NCI-H510A treated with DMSO at 0.1 percent for 48 hours (cell line): ENCODE measurements around the gene CTXND1.

Experiments used
- DNase-seq: peaks from one replicate; lab custom pipeline; 2025; lab: John Stamatoyannopoulos, UW

The CTXND1 gene

DNA sequence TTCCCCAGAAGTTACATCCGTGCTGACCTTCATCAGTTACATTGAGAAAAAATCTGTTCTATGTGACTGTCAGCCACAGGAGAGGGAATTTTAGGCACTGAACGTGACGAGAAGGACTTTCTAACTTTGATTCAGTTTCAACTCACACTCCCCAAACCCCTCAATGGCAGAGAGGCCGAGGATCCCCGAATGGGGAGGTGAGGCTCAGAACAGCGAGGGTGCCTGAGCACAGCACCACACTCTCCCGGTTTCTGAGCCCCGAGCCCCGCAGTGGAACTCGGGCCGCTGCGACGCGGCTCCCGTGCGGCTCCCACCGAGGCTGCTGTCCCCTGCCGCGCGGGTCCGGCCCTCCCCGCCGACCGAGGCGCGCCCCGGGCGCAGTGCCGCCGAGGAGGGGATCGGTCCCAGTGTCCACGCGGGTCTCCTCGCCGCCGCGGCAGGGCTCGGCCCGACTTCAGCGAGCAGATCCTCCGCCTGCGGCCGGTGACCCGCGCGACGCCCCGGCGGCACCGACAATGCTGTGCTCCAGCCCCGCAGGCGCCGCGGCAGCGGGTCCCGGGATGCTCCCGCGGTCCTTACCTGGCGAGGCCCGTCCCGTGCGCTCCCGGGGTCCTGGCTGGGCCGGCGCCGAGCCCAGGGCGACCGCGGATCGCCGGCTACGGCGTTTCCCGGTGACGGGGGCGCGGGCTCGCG lies 439 bp downstream of the CTXND1 start:
- no peak for DNase-seq

GRCh38 chr15:80250614-80251427 lies 1.2 kb downstream of the CTXND1 start:
- no peak for DNase-seq

DNA sequence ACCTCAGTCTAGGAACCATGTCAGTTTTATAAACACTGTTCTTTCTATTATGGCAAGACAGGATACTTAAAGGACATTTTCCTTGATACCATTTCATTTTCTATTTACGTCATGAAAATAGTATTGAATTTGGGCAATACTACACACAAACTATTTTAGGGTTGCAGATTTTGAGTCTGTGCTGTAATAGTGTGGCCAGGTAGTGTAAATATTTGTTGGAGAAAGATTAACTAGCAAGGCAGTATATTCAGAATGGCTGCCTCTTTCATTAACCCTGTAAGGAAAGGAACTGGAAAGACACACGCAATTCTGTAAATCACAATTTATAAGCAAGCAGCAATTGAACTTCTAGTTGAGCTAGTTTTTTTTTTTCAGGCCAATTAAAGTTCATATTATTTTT lies 2.0 kb downstream of the CTXND1 start:
- DNase-seq: no peak

DNA sequence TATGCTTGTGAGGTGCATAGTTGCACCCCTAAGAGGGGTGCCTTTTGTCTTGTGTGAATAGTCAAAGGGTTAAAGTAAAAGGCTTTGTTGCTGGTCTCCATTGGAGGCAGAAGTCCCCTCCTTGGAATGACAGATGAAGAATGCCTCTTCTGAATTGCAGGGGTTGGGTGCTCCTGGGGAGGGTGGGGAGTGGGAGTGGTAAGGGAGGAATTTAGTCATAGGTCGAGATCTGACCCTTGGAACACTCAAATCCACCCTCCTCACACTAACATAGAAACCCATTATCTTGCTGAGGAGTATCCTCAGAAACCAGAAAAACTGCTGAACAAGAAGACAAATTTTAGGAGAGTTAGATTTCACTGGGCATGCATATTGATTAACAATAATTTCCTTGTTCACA lies 4.7 kb downstream of the CTXND1 start:
- no peak for DNase-seq

GRCh38 chr15:80246425-80246894 lies 5.6 kb downstream of the CTXND1 start:
- DNase-seq: no peak

- DNase-seq: no peak
Observed at GRCh38 chr15:80242802-80243201, 9.2 kb downstream of the CTXND1 start.

DNA sequence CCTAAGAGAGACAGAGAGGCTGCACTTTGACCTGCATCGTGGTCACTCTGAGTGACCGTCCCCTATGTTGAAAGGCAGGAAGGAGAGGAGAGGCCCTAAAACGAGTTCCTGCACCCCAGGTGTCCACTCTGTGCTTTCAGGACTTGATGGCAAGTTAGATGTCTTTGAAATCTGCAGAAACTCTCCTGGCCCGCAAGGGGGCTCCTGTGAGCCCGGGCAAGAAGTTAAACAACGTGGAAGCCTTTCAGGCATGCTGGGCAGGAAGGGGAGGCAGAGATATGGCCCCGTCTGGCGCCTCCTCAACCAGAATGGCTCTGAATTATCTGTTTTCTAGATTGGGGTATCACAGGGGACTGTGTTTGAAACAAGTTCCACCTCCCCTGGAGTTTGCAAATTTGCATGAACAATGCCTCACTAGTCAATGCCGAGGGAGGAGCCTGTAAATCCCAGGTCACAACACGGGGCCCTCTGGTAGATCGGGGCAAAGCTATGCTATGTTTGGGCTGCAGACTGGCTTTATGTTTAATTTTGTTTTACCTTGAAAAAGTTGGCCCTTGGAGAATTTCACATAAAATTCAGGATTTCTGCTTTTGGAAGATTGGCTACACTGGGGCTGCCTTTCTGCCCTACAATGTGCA lies 9.8 kb downstream of the CTXND1 start:
- DNase-seq: no peak

DNA sequence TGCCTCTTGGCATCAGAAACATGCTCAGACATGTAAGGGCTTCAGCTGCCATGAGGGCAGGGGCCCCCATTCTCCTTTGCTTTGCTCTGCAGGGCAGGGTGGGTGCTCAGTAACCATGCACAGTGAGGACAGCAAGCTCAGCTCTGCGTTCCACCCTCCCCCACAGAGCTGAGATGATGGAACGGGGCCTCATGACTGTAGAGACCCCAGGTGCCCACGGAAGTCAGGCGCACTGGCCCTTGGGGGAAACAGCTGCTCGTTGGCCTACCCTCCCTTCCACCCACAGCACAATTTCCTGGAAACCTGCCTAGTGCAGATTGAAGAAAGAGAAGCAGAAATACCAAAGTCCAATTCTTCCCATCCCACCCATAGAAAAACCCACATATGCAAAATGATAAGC lies 10.5 kb downstream of the CTXND1 start:
- no peak for DNase-seq

- DNase-seq: no peak
Observed at GRCh38 chr15:80240276-80240675, 11.7 kb downstream of the CTXND1 start.

DNA sequence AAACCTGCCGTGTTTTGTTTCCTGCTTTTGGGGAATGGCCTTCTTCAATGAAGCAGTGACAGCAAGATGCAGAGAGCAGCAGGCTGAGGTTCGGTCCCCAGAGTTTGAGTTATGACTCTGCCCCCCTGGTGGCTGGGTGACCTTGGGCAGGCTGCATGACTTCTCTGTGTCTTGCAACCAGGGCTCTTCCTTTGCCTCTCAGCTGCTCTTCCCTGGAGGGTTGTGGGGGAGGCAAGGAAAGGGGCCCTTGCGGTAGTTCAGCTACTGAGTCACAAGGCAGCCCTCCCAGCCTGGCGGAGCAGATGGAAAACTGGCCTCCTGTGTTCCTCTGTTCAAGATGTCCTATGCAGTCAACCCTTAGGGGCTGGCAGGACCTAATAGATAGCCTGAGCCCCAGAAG lies 17.1 kb downstream of the CTXND1 start:
- no peak for DNase-seq

GRCh38 chr15:80233581-80233980 lies 18.4 kb downstream of the CTXND1 start:
- no peak for DNase-seq

DNA sequence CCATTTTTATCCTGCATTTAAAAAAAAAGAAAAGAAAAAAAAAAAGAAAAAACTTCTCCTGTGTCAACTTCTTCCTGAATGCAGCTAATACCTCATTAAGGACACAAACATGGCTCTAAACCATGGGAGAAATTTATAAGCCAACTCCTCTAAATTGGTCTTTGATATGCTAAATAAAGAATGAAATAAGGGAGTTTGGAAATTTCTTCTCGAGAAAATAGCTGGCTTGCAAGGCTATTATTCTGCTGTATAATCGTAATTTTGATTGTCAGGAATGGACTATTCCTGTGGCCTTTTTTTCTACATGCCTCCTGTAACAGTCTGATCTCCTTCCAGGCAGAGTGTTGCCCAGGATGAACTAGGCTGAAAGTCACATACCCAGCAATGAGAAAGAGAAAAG lies 20.6 kb downstream of the CTXND1 start:
- no peak for DNase-seq

- no peak for DNase-seq
Observed at GRCh38 chr15:80228959-80229610, 22.9 kb downstream of the CTXND1 start.

- no peak for DNase-seq
Observed at GRCh38 chr15:80219955-80220354, 32.1 kb downstream of the CTXND1 start.

DNA sequence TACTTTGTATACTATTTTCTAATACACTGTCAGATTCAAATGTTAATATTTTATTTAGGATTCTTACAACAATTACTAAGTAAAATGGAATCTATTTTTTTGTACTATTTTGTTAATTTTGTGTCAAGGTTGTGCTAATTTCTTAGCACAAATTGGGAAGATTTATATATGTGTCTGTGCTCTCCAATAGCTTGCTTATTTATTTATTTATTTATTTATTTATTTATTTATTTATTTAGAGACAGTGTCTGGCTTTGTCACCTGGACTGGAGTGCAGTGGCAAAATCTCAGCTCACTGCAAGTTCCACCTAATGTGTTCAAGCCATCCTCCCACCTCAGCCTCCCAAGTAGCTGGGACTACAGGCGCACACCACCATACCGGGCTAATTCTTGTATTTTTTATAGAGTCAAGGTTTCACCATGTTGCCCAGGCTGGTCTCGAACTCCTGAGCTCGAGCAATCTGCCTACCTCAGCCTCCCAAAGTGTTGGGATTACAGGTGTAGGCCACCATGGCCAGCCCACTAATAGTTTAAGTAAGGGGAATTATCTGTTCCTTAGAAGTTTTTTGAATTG lies 34.6 kb downstream of the CTXND1 start:
- no peak for DNase-seq

DNA sequence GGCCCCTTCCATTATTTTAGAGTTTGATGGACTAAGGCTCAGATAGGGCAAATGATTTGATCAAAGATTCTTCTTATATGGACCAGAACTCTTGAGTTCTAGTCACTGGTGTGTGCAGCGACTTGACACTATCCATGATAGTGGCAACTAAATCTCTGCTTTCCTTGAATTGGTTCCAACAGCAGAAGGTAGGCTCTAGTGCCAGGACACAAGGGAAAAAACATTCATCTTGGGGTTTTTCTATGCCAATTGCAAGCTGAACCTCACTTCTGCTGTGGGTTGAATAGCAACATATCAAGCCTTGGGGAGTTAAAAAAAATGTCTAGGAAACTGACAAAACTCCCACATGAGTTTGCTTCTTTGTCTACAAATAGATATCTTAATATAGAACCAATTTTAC lies 35.1 kb downstream of the CTXND1 start:
- no peak for DNase-seq

GRCh38 chr15:80216141-80216540 lies 35.9 kb downstream of the CTXND1 start:
- no peak for DNase-seq

- DNase-seq: no peak
Observed at GRCh38 chr15:80214910-80215309, 37.1 kb downstream of the CTXND1 start.

- no peak for DNase-seq
Observed at GRCh38 chr15:80211976-80212375, 40.0 kb downstream of the CTXND1 start.

DNA sequence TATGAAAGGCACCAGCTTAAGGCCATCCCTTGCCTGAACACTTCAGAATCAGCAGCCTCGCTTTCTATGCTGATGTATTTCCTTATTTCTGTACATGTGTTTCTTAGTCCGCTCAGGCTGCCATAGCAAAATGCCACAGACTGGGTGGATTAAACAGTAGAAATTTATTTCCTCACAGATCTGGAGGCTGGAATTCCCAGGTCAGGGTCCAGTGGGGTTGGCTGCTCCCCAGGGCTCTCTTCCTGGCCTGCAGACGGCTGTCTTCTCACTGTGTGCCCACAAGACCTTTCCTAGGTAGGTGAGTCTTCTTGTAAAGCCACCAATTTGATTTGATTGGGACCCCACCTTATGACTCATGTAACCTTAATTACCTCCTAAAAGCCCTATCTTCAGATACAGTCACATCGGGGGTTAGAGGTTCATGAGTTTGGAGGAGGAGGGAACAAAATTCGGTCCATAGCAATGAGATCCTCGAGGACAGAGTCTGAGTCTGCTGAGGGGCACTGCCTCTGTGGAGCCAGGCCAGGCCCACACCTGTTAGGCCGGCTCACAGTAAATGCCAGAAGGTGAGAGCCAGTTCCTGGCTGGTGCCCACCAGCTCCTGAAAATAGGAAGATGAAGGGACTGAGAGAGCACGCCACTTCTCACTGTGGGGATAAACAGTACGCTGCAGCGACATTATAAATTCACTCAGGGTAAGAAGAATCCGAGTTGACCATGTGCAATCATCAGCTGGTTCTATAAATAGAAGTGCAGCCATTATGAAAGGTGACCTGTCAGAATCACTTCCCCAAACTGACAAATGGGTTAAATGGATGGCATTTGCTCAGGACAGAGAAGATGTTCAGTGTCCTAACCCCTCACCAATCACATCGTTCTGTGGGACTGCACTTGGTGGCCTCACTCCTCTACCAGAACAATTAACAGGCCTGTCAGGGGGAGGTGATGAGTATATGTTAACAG lies 41.1 kb downstream of the CTXND1 start:
- no peak for DNase-seq
